Stimulated activated CD8-positive, alpha-beta memory T cell treated with anti-CD3 and anti-CD28 coated beads, Interleukin-12 subunit alpha, Interleukin-12 subunit beta, amount 100 ng/mL, for 1 hour (primary cell): Measurements from ENCODE around the gene MMGT1.

ENCODE experiments used
- DNase-seq: peaks from one replicate; pipeline ENCODE4 v3.0.0-alpha.2; 2020; ENCODE audit warnings: low read depth

The MMGT1 gene

DNA sequence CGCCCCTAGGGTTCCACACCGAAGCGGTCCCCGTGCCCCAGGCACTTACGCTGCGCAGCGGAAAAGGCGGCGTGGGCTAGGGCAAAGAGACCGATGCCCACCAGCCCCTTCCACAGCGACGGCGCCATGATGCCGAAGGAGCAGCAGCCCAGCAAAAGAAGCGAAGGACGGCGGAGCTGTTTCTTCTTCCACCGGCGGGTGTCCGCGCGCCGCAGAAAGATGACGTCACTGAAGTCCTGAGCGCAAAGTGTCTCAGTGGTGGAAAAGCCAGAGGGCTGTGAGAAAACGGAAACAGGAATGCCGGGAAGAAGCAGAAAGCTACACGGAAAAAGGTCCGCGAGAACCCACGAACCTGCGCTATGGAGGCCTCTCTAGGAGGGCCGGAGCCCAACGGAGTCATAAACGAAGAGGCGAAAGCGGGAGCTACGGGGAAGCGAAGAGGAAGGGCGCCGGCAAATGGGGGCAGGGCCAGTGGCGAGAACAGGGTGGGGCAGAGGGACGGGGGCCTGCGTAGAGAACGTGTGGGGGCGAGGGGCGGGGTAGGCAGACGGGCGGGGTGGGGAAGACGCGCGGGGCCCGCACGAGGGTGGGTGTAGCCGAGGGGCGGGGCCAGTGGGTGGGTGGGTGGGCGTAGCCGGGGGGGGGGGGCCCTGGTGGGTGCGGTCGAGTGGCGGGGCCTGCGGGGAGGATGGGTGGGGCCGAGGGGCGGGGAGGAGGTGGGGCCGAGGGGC, at the start of gene MMGT1:
Gene MMGT1 (minus strand): TSS at position 441 of the 731 bp plus-strand sequence. CDS start 313 bp downstream, at position 128.
- peak; percentile 64 for DNase-seq

DNA sequence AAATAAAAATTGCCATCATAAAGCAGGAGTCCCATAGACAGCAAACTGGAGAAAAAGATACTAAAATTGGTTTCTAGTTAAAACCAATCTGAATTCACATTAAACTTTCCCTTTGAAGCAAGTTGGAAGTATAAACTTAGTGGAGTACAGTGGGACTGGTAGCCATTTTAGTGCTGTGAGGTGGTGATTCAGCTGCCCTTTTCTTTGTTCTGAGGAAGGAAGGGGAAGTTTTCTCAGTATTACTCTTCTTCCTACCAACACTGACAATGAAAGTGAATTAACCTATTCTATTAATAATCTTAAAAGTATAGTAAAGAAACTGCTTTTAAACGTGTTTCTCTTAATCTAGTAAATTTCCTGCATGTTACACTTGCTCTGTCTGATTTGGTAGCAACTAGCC, 48.1 kb upstream of the MMGT1 start:
- DNase-seq: no peak

DNA sequence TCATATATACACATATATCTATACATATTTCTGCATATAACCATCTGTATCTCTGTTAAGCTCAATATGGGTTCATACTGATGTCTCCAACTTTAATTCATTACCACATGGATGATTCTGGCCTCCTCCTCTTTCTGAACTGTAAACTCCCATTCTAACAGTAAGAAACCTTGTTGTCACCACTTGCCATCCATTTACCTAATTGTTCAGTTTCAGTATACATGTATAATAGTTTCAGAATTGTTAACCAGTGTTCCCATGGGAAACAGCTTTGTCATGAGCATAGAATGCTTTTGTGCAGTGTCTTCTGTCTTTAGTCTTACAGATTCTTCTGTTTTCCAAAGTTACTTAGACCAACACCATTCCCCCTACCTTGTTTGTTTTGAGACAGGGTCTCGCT, 47.4 kb upstream of the MMGT1 start:
- no peak for DNase-seq

- DNase-seq: no peak
These were observed 45.4 kb upstream of the MMGT1 start for GRCh38 chrX:136019226-136019625.

DNA sequence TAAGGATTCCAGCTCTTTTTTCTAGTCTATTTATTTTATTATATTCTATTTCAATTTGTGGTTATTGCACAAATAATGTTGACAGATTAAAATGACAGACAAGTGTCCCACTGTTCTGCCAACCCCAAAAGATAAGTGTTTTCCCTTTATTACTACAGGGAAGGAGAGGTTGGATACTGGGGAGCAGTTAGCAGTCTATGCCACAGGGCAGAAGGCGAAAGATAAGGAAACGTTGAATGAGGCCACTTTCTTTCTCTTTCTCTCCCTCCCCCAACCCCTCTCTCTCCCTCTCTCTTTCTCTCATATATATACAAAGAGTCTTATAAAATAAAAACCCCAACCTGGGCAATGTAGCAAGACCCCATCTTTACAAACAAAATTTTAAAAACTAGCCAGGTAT, 43.1 kb upstream of the MMGT1 start:
- DNase-seq: no peak

- no peak for DNase-seq
These were observed 41.2 kb upstream of the MMGT1 start for GRCh38 chrX:136015016-136015415.

- no peak for DNase-seq
These were observed 14.5 kb upstream of the MMGT1 start for GRCh38 chrX:135988245-135988644.

DNA sequence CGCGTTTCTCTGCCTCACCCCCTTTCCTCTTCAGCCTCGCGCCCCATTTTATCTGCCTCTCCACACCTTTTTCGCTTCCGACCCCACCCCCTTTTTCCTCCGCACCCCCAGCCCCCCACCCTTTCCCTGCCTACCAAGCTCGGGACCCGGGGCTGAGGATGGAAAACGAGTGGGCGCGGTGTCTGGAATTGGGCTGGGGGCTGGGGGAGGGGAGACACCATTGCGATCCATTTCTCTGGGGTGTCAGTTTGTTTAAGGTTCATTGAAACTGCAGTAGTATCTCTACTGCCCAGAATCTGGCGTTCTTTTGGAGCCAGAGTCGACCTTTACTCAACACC, 12.2 kb upstream of the MMGT1 start:
- DNase-seq: no peak

DNA sequence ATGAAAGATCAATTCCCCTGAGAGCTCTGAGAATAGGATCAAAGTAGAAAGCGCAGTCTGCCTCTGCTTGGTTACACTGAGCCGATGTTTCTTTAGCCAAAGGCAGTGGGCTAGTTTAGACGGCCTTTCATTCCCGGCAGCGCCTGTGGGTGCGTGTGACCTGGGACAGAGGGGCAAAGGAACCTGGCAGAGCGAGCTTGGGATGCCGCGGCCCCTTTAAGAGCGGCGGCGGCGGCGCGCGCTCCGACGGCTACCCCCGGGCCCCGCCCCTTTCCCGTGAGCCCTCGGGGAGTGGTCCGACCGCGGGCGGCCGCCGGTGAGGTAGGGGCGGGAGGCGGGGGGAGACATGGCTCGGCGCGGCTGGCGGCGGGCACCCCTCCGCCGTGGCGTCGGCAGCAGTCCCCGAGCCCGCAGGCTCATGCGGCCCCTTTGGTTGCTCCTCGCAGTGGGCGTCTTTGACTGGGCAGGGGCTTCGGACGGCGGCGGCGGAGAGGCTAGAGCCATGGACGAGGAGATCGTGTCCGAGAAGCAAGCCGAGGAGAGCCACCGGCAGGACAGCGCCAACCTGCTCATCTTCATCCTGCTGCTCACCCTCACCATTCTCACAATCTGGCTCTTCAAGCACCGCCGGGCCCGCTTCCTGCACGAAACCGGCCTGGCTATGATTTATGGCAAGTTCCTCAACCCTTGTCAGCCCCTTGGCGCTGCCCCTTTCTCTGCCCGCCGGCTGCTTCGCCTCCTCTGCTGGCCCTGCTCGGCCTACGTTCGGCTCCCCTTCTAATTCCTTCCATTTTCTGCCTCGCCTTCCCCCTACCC, 11.6 kb upstream of the MMGT1 start, which contains the start of gene SLC9A6:
Gene SLC9A6 (plus strand): TSS at position 279 of the 816 bp plus-strand sequence. CDS start 224 bp downstream, at position 503.
- peak; percentile 42 for DNase-seq

DNA sequence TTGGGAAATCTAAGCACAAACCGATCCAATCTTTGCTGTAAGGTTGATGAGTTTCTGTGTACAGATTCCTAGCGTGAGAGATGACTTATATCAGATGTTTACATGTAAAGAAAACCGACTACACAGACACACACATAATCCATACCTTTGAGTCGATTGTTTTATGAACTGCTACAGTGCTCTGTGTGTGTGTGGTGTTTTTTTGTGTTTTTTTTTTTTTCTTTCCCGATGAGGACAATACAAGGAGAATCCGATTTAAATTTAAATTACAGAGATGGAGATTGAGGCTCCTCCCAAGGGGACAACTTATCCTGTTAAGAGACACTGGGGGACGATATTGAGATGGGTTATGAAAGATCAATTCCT, 11.0 kb upstream of the MMGT1 start:
- DNase-seq: no peak

DNA sequence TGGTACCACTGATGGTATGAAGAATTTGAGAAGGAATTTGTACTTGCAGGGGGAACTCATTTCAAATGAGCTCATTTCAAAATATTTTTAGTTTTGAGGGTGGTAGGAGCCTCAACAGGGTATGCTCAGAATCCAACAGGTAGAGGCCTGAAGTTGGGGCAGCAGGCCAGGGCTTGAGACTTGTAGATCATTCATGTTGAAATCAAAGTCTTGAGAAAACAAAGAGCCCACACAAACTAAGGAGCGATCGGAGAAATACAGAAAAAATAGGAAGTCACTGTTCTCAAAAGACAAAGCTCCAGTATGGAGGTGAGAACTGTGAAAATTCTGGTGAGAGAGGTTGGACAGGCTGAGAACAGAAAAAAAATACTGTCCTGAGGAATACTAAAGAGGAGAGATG, 10.5 kb upstream of the MMGT1 start:
- DNase-seq: no peak

GRCh38 chrX:135982860-135983259, 9.1 kb upstream of the MMGT1 start:
- no peak for DNase-seq

- no peak for DNase-seq
These were observed 7.9 kb upstream of the MMGT1 start for GRCh38 chrX:135981668-135982067.

DNA sequence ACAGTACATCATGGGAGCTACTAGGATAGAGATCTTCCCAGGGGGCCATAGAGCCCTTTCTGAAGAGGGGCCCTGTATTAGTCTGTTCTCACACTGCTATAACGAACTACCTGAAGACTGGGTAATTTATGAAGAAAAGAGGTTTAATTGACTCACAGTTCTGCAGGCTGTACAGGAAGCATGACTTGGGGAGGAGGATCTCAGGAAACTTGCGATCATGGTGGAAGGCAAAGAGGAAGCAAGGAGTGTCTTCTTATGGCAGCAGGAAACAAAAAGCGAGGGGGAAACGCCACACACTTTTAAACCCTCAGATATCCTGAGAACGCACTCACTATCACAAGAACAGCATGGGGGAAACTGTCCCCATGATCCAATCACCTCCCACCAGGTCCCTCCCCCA, 7.2 kb upstream of the MMGT1 start:
- DNase-seq: no peak

- DNase-seq: no peak
These were observed 3.8 kb upstream of the MMGT1 start for GRCh38 chrX:135977611-135978010.

DNA sequence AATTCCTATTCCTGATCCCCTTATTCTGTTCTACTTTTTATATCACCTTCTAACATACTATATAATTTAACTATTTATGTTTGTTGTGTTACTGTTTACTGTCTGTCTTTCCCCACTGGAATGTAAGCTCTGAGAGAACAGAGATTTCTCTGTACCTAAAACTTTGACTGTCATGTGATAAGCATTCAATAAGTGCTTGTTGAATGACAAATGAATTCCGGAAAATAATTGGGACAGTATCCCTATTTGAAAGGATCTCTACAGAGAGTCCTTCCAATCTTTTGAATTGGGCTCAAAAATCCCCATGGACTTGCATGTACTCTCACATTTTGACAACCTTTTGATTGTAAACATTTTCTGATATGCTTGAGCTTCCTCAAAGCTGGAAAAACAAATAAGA, 1.6 kb upstream of the MMGT1 start:
- DNase-seq: no peak

DNA sequence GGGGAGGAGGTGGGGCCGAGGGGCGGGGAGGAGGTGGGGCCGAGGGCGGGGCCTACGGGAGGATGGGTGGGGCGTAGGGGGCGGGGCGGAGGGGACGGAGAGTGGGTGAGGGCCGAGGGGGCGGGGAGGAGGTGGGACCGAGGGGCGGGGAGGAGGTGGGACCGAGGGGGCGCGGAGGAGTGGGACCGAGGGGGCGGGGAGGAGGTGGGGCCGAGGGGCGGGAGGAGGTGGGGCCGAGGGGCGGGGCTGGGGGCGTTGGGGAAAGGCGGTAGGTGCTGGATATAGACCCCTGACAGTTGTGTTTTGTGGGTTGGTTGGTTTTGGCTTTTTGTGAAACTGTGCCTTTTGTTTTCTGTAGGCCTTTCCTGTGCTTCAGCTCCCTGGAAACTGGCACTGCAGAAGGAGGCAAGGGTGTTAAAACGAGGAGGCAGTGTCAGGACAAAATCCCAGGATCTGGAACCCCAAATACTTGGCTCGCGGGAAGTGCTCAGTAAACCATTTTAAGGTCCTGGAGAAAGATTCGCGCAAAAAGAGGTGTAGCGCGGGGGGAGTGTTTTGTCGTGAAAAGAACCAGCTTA, 580 bp upstream of the MMGT1 start:
- peak; percentile 57 for DNase-seq

DNA sequence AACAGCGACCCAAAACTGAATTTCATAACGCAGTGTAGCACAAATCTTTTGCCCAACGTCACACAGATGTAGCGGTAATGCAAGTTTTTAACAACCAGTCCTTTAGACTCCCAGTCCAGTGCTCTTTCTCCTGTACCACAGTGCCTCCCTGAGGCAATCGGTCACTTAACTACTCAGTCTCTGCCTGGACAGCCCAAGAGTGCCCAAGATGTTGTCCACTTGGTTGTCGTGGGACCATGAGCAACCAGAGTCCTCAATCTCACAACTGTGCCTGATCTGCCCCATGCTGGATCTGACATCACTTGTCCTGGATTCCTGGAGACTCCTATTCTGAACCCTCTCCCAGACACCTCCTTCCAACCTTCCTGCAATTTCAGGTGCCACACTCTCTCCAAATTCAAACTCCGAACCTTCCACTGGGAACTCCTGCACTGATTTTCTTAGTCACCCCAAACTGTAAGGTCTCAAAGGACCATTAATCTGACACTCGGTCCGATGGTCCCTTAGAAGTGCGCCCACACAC, 702 bp downstream of the MMGT1 start:
- DNase-seq: no peak

DNA sequence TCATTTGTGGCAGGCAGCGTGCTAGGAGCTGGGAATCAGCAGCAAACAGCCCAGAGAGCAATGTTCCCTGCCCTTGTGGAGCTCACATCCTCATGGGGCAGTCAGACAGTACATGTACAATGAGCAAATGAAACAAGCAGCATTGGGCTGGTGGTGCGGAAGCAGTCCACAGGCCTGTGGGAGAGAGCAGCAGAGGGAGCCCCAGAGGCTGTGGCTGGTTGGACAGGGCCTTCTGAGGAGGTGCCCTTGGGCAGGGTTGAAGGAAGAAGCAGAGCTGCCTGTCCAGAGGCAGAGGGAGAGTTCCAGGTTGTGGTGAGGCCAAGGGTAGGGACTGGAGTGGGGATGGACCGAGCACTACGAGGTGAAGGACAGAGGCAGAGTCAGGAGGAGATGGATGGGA, 22.5 kb downstream of the MMGT1 start:
- DNase-seq: no peak

DNA sequence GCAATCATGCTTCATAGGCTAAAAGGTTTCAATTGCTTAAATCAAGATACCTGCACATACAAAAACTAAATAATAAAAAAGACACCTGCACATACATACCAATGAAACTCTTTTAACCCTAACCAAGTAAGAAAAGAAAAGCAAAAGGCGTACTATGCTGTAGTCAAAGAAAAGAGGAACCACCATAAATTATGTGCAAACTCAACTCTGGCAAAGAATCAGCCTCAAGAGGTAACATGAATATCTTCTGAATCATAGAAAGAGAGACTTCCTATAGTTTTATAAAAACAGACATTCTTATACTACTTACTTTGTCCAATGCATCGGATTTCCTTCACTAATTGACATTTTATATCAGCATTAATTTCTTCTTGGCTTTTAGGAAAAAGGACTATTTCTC, 29.3 kb downstream of the MMGT1 start:
- DNase-seq: no peak

GRCh38 chrX:135931644-135932487, 41.9 kb downstream of the MMGT1 start:
- no peak for DNase-seq

DNA sequence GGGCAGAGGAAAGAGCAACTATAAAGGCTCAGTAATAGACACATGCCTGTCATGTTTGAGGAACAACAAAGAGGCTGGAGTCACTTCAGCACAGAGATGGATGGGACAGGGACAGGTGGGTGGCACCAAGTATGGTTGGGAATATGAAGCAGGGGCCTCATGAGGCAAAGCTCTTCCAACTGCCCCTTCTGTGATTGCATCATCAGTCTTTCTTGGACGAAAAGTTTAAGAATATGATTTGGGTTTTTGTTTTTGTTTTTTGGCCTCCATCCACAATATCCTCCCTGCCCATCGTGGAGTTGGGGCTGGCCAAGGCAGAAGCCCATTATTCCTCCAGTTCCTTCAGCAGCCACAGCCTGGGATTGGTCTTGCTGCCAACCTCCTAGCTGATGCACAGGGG, 45.9 kb downstream of the MMGT1 start:
- DNase-seq: no peak
